Activated CD4-positive, alpha-beta memory T cell treated with anti-CD3 and anti-CD28 coated beads, Interleukin-2, amount 10 ng/mL, durations not matched to agents 7 days and 5 days (primary cell): Measurements from ENCODE around the gene ERG28. TPM values are rescaled to one million over a fixed set of nuclear protein-coding genes. Genes with fewer than 3 reads are reported as not detected.

Source experiments
- total RNA-seq, 2 experiments: library from RNA; stranded (reverse); gene quantifications; one replicate each; pipeline ENCODE4 v1.2.3, GENCODE V29; 2021

The ERG28 gene
- total RNA-seq, 2 experiments from 2014 or later, result 26.9 to 29.4 TPM

Other genes with a start within 250 kb of the ERG28 start
- gene JDP2, start 232.9 kb downstream of the ERG28 start, total RNA-seq, result 1 to 10 TPM; 2.6 to 2.9 TPM
- gene BATF, start 138.4 kb downstream of the ERG28 start, total RNA-seq, result 10 to 100 TPM; 63.0 to 66.1 TPM
- 1 to 10 TPM; 1.3 to 3.0 TPM for gene FLVCR2, start 82.3 kb downstream of the ERG28 start, total RNA-seq
- gene TTLL5, start 370 bp upstream of the ERG28 start, total RNA-seq, result 10 to 100 TPM; 30.6 to 33.1 TPM